HG03442 (cell line): Measurements from ENCODE around the gene NFRKB.

Source experiments
- ATAC-seq: cut with Tn5 transposase; IDR thresholded peaks from one replicate; pipeline ENCODE4 v1.9.1; 2021; ENCODE audit warnings: mild to moderate bottlenecking, moderate library complexity; ENCODE audit not compliant: unreplicated experiment

Gene NFRKB

DNA sequence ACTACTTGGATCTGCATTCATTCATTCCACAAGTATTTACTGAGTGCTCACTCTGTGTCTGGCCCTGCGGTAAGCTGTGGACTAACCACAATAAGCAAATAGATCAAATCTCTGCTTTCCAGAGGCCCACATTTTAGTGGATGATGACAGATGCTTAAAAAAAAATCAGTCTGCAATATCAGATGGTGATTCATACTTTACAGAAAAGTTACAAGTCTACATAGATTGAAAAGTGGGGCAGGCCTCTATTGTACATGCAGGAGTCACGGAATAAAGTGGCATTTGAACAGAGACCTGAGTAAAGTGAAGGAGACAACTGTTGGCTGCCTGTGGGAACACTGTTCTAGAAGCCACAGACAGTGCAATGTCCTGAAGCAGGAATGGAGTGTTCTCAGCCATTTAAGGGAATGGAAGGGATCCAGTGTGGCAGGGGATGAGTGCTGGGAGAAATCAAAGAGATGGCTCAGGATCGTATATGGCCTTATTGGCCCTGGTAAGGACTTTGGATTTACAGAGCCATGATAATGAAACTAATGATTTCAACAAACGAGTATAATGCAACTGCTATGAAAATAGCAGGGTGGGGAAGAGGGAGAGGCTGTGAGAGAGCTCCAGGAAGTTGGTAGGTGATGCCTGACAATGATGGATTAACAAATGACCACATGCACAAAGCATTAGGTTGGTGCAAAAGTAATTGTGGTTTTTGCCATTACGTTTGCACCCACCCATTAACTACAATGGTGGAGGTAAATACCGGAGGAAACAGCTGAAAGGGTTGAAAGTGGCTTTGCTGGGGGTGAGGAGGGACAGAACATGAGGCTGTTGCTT lies 48.7 kb downstream of the NFRKB start:
- no peak for ATAC-seq
